Keratinocyte (primary cell): ENCODE measurements around the gene SLC38A3.

Source experiments
- CTCF ChIP-seq, 3 experiments: IDR thresholded peaks in 1 of 3; conservative IDR thresholded peaks in 1 of 3; optimal IDR thresholded peaks in 1 of 3; 2 replicates in 2 of 3; 3 replicates in 1 of 3; pipeline versions ENCODE3 to v1.5.1; 2011; ENCODE audit warnings: low read length in 3 of 3, mild to moderate bottlenecking in 3 of 3, moderate library complexity in 2 of 3, control low read depth in 1 of 3, inconsistent platforms in 1 of 3; ENCODE audit not compliant: insufficient read depth in 2 of 3; ENCODE audit errors: extremely low read depth in 1 of 3
- EZH2 ChIP-seq: IDR thresholded peaks from one replicate; pipeline ENCODE4 v1.6.1; 2012; ENCODE audit warnings: inconsistent platforms, mild to moderate bottlenecking, low read length, moderate library complexity

GRCh38 chr3:50187750-50188149 is 17.3 kb upstream of the SLC38A3 start:
- TF ChIP-seq CTCF (optimal IDR thresholded peaks at IDR 0.05 in 1 of 3, IDR thresholded peaks at IDR 0.05 in 1 of 3, conservative IDR thresholded peaks at IDR 0.05 in 1 of 3; ENCODE audit: extremely low read depth in 1 of 3, insufficient read depth in 2 of 3, low read length in 3 of 3) (no peak), EZH2 (no peak)
